GM12878 (cell line): Measurements from ENCODE around the gene TRPC3. TPM values are rescaled to one million over a fixed set of nuclear protein-coding genes. Genes with fewer than 3 reads are reported as not detected.

ENCODE experiments used
- ATAC-seq: fragments of 200-7000 bp; cut with Tn5 transposase; 3 replicates; pipeline ENCODE4 v1.9.1; 2020; ENCODE audit warnings: mild to moderate bottlenecking, moderate library complexity
- BruUV-seq: library from RNA; stranded (reverse); fragments of 400-500 nt; replicated peaks from 2 replicates; lab custom pipeline; 2021; lab: Mats Ljungman, UMichigan
- CTCF ChIA-PET: fragments of 300-600 bp; sonication (Branson Sonifier 250); formaldehyde crosslinking; extraction: SDS; loops from one replicate; lab custom pipeline; 2021; ENCODE audit warnings: inconsistent platforms; lab: Yijun Ruan, JAX
- POLR2A ChIA-PET: fragments of 350-600 bp; formaldehyde crosslinking; extraction: SDS; loops from one replicate; lab custom pipeline; 2021; ENCODE audit warnings: inconsistent platforms; lab: Charles Lee
- RAD21 ChIA-PET: fragments of 300-600 bp; sonication (Branson Sonifier 250); formaldehyde crosslinking; loops from one replicate; lab custom pipeline; 2023; ENCODE audit warnings: antibody characterized with exemption; ENCODE audit not compliant: unreplicated experiment; lab: Charles Lee
- SMC1A ChIA-PET: fragments of 300-600 bp; sonication (Branson Sonifier 250); formaldehyde crosslinking; loops from one replicate; lab custom pipeline; 2023; ENCODE audit not compliant: unreplicated experiment, uncharacterized antibody; lab: Charles Lee
- DNase-seq: peaks from one replicate; pipeline ENCODE4 v3.0.0-alpha.2; 2011; ENCODE audit warnings: low read depth, low spot score
- FAIRE-seq: peaks from 3 replicates; lab custom pipeline; 2011; peaks lifted over from hg19 to GRCh38; lab: Jason Lieb, UNC
- H2AFZ ChIP-seq: 2 replicates; pipeline ENCODE4 v1.6.0; 2011; ENCODE audit warnings: low read depth, low read length, control low read depth; ENCODE audit not compliant: control insufficient read depth
- H3K27ac ChIP-seq: 2 replicates; pipeline ENCODE4 v1.5.1; 2011; ENCODE audit warnings: control low read depth; ENCODE audit not compliant: control insufficient read depth, insufficient read depth
- H3K27me3 ChIP-seq, 2 experiments: replicated peaks in 1 of 2; 2 replicates each; pipeline versions ENCODE4 v1.6.0 to v1.6.1; 2011; ENCODE audit warnings: low read length in 1 of 2; ENCODE audit not compliant: control insufficient read depth in 2 of 2, insufficient read depth in 2 of 2
- H3K36me3 ChIP-seq, 2 experiments: 2 replicates each; pipeline ENCODE4 v1.5.1; 2011; ENCODE audit warnings: low read length in 1 of 2; ENCODE audit not compliant: control insufficient read depth in 2 of 2, insufficient read depth in 2 of 2
- H3K4me1 ChIP-seq: 2 replicates; pipeline ENCODE4 v1.6.1; 2011; ENCODE audit warnings: mild to moderate bottlenecking, low read length, moderate library complexity, mixed read lengths; ENCODE audit not compliant: control insufficient read depth, insufficient read depth
- H3K4me2 ChIP-seq: 2 replicates; pipeline ENCODE4 v1.6.0; 2011; ENCODE audit warnings: control low read depth; ENCODE audit not compliant: control insufficient read depth, insufficient read depth
- H3K4me3 ChIP-seq: fragments of 200-600 bp; sonication (generic); 2 replicates; pipeline ENCODE4 v1.5.1; 2016
- H3K79me2 ChIP-seq: 2 replicates; pipeline ENCODE4 v1.6.0; 2011; ENCODE audit warnings: low read length; ENCODE audit not compliant: control insufficient read depth, insufficient read depth
- H3K9ac ChIP-seq: 2 replicates; pipeline ENCODE4 v1.8.0; 2011; ENCODE audit warnings: low read length, control low read depth, mixed read lengths; ENCODE audit not compliant: control insufficient read depth, insufficient read depth
- H3K9me3 ChIP-seq: replicated peaks from 3 replicates; pipeline ENCODE4 v1.5.1; 2011; ENCODE audit warnings: mild to moderate bottlenecking, low read length; ENCODE audit not compliant: control insufficient read depth, insufficient read depth
- H4K20me1 ChIP-seq: 2 replicates; pipeline ENCODE4 v1.6.0; 2011; ENCODE audit not compliant: control insufficient read depth, insufficient read depth
- BMI1 ChIP-seq: fragments of 450-650 bp; IDR thresholded peaks from 2 replicates; pipeline ENCODE4 v1.6.1; 2016; ENCODE audit warnings: mild to moderate bottlenecking, moderate library complexity, borderline replicate concordance
- CHD1 ChIP-seq: IDR thresholded peaks from 2 replicates; pipeline ENCODE4 v1.6.1; 2012; ENCODE audit warnings: low read depth, low read length, improper control_type of control experiment
- HDAC2 ChIP-seq: fragments of 200-600 bp; sonication (generic); IDR thresholded peaks from 2 replicates; pipeline ENCODE4 v1.6.1; 2017
- IKZF1 ChIP-seq: fragments of 450-650 bp; conservative IDR thresholded peaks from 2 replicates; pipeline ENCODE4 v1.6.1; 2017; ENCODE audit warnings: antibody characterized with exemption, mild to moderate bottlenecking
- JUND ChIP-seq: IDR thresholded peaks from 2 replicates; pipeline ENCODE4 v1.6.1; 2012; ENCODE audit warnings: low read depth, mild to moderate bottlenecking, low read length, improper control_type of control experiment, moderate library complexity
- NRF1 ChIP-seq: conservative IDR thresholded peaks from 2 replicates; pipeline ENCODE4 v1.6.1; 2011; ENCODE audit warnings: mild to moderate bottlenecking, low read depth, low read length, improper control_type of control experiment
- RAD21 ChIP-seq: IDR thresholded peaks from 2 replicates; pipeline ENCODE4 v1.6.1; 2011; ENCODE audit warnings: mild to moderate bottlenecking, low read depth, low read length, moderate library complexity; ENCODE audit not compliant: insufficient read depth
- SIN3A ChIP-seq: IDR thresholded peaks from 2 replicates; pipeline ENCODE4 v1.6.1; 2012; ENCODE audit warnings: low read depth, low read length, improper control_type of control experiment
- SREBF1 ChIP-seq: IDR thresholded peaks from 2 replicates; pipeline ENCODE4 v1.6.1; 2012; ENCODE audit warnings: mild to moderate bottlenecking, low read length
- TAF1 ChIP-seq: IDR thresholded peaks from 2 replicates; pipeline ENCODE4 v1.6.1; 2011; ENCODE audit warnings: mild to moderate bottlenecking, low read depth, low read length, borderline replicate concordance
- TCF12 ChIP-seq: IDR thresholded peaks from 2 replicates; pipeline ENCODE4 v1.6.1; 2011; ENCODE audit warnings: low read depth, mild to moderate bottlenecking, low read length
- USF1 ChIP-seq: IDR thresholded peaks from 2 replicates; pipeline ENCODE4 v1.6.1; 2011; ENCODE audit warnings: borderline replicate concordance, low read depth, mild to moderate bottlenecking, moderate library complexity, mixed read lengths, low read length; ENCODE audit not compliant: insufficient read depth; ENCODE audit errors: extremely low read length
- ZBTB40 ChIP-seq: fragments of 450-650 bp; IDR thresholded peaks from 2 replicates; pipeline ENCODE4 v1.6.1; 2016; ENCODE audit warnings: mild to moderate bottlenecking, moderate library complexity, borderline replicate concordance
- ZSCAN29 ChIP-seq: fragments of 450-650 bp; IDR thresholded peaks from 2 replicates; pipeline ENCODE4 v1.6.1; 2017; ENCODE audit warnings: mild to moderate bottlenecking, moderate library complexity
- WGBS: methylation state at CpG from one replicate; pipeline ENCODE4 v1.1.6; 2016; ENCODE audit warnings: low lambda C conversion rate; ENCODE audit not compliant: insufficient replicate concordance, insufficient coverage; ENCODE audit errors: missing lambda C conversion rate; 5-methylcytosine and 5-hydroxymethylcytosine counted together
- in situ Hi-C: fragments of 300-500 bp; cut with MboI; formaldehyde crosslinking; loops from 9 replicates; pipeline ENCODE4 v1.14.3; 2018; ENCODE audit warnings: mixed read lengths
- intact Hi-C: fragments of 100-400 bp; cut with micrococcal nuclease; formaldehyde crosslinking; loops from one replicate; pipeline ENCODE4 v1.14.2; 2022; ENCODE audit not compliant: unreplicated experiment
- polyA plus RNA-seq, 11 experiments: library from polyadenylated mRNA; depleted of rRNA in 4 of 11; unstranded in 6 of 11; stranded (reverse) in 5 of 11; fragments of >200 nt; fragmentation: Nextera tagmentation in 4 of 11; fragmentation: Illumina TruSeq in 1 of 11; extraction: Ambion mirVana in 4 of 11; extraction: Trizol in 1 of 11; gene quantifications; 1 replicate in 1 of 11; 2 replicates in 10 of 11; pipeline versions ENCODE4 v1.2.1 to v1.2.3, GENCODE V29; 2011 to 2016; ENCODE audit warnings: inconsistent platforms in 2 of 11, missing spikeins in 2 of 11, low read depth in 1 of 11
- total RNA-seq, 4 experiments: library from RNA; depleted of rRNA in 3 of 4; stranded (reverse); fragments of >200 nt in 3 of 4; fragmentation: Illumina TruSeq in 1 of 4; extraction: Trizol in 1 of 4; gene quantifications; 2 replicates each; pipeline versions ENCODE4 v1.2.1 to v1.2.3, GENCODE V29; 2013 to 2021
- TF ChIP-seq, protein P1 (sequence below): fragments of 450-650 bp; IDR thresholded peaks from 2 replicates; pipeline ENCODE4 v1.6.1; 2017; ENCODE audit warnings: low read depth, mild to moderate bottlenecking, moderate library complexity
- TF ChIP-seq, protein P2 (sequence below): fragments of 450-650 bp; IDR thresholded peaks from 2 replicates; pipeline ENCODE4 v1.6.1; 2017; ENCODE audit warnings: borderline replicate concordance
- TF ChIP-seq, protein P3 (sequence below): fragments of 450-650 bp; IDR thresholded peaks from 2 replicates; pipeline ENCODE4 v1.6.1; 2016; ENCODE audit warnings: mild to moderate bottlenecking

The TRPC3 gene
- total and polyA plus RNA-seq, 10 of the 15 experiments (the other 5 are each of a cell fraction or from before 2014, with no cell fraction given): not detected

DNA sequence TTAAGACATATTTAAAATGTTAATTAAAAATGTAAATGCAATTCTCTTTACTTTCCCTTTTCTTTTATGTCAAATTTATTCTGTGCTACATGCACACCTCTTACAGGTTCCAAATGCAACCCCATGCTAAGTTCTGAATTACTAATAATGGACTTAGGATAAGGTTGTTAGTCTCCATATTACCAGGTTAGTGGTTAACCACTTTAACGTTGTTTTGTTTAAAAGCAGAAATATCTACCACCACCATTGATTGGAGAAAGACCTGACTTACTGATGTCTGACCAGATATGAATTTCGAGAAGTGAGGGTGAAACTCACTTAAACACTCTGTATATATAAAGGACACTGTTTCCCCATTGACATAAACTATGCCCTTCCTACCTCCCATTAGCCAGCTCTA is 6.9 kb upstream of the TRPC3 start:
- no peaks in the 10 kb centered on the region for H3K79me2 ChIP-seq
- H4K20me1 ChIP-seq: no peaks in the 10 kb centered on the region
- intact Hi-C loops: no loop called here
- H3K4me1 ChIP-seq: no peaks in the 10 kb centered on the region
- ChIA-PET POLR2A (no interaction called here), RAD21 (no interaction called here), SMC1A (no interaction called here), CTCF (no interaction called here)
- no peak overlapping the region for H3K9ac ChIP-seq
- DNase-seq (no peak), ATAC-seq (no peak), FAIRE-seq (no peak)
- in situ Hi-C loops: no loop called here
- no TSS peak for BruUV-seq
- H3K9me3 ChIP-seq: no peaks in the 10 kb centered on the region
- H3K4me2 ChIP-seq: no peak overlapping the region
- H3K27me3 ChIP-seq: no peaks in the 10 kb centered on the region
- H2AFZ ChIP-seq: no peak overlapping the region
- no peak overlapping the region for H3K4me3 ChIP-seq
- 0% methylated on average over 2 of the region's 2 CpGs for WGBS
- no peak overlapping the region for H3K27ac ChIP-seq
- no peaks in the 10 kb centered on the region for H3K36me3 ChIP-seq
- no peak for TF ChIP-seq RAD21
- TF ChIP-seq, protein P1, sequence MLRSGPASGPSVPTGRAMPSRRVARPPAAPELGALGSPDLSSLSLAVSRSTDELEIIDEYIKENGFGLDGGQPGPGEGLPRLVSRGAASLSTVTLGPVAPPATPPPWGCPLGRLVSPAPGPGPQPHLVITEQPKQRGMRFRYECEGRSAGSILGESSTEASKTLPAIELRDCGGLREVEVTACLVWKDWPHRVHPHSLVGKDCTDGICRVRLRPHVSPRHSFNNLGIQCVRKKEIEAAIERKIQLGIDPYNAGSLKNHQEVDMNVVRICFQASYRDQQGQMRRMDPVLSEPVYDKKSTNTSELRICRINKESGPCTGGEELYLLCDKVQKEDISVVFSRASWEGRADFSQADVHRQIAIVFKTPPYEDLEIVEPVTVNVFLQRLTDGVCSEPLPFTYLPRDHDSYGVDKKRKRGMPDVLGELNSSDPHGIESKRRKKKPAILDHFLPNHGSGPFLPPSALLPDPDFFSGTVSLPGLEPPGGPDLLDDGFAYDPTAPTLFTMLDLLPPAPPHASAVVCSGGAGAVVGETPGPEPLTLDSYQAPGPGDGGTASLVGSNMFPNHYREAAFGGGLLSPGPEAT: no peak
- no peak for TF ChIP-seq JUND
- no peak for TF ChIP-seq ZSCAN29
- TF ChIP-seq HDAC2: no peak
- TF ChIP-seq USF1: no peak
- TF ChIP-seq, protein P2, sequence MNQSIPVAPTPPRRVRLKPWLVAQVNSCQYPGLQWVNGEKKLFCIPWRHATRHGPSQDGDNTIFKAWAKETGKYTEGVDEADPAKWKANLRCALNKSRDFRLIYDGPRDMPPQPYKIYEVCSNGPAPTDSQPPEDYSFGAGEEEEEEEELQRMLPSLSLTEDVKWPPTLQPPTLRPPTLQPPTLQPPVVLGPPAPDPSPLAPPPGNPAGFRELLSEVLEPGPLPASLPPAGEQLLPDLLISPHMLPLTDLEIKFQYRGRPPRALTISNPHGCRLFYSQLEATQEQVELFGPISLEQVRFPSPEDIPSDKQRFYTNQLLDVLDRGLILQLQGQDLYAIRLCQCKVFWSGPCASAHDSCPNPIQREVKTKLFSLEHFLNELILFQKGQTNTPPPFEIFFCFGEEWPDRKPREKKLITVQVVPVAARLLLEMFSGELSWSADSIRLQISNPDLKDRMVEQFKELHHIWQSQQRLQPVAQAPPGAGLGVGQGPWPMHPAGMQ: no peak
- no peak for TF ChIP-seq CHD1
- TF ChIP-seq TAF1: no peak
- no peak for TF ChIP-seq ZBTB40
- no peak for TF ChIP-seq NRF1
- TF ChIP-seq BMI1: no peak
- no peak for TF ChIP-seq SIN3A
- TF ChIP-seq IKZF1: no peak
- no peak for TF ChIP-seq TCF12
- TF ChIP-seq, protein P3, sequence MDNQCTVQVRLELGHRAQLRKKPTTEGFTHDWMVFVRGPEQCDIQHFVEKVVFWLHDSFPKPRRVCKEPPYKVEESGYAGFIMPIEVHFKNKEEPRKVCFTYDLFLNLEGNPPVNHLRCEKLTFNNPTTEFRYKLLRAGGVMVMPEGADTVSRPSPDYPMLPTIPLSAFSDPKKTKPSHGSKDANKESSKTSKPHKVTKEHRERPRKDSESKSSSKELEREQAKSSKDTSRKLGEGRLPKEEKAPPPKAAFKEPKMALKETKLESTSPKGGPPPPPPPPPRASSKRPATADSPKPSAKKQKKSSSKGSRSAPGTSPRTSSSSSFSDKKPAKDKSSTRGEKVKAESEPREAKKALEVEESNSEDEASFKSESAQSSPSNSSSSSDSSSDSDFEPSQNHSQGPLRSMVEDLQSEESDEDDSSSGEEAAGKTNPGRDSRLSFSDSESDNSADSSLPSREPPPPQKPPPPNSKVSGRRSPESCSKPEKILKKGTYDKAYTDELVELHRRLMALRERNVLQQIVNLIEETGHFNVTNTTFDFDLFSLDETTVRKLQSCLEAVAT: no peak
- TF ChIP-seq SREBF1: no peak
